Measurements from ENCODE around the gene ARHGAP9. TPM values are rescaled to one million over a fixed set of nuclear protein-coding genes. Genes with fewer than 3 reads are reported as not detected.

The ARHGAP9 gene
- total and polyA plus RNA-seq, 2 of the 8 experiments (the other 6 are each of a cell fraction or from before 2014, with no cell fraction given), result 3.2 to 6.0 TPM

- TF ChIP-seq SIN3A (conservative IDR thresholded peaks at IDR 0.05 in 1 of 2, IDR thresholded peaks at IDR 0.05 in 1 of 2; ENCODE audit: low read depth in 1 of 2, low read length in 2 of 2) (peak in 1 of 2 experiments; percentile 24; a peak in 1 of 4 replicates), CBX5 (IDR thresholded peaks at IDR 0.05; ENCODE audit: low read depth, low read length) (no peak), SUZ12 (IDR thresholded peaks at IDR 0.05; ENCODE audit: low read length) (peak; percentile 7; the same call in 1 of the 2 replicates), TAF1 (IDR thresholded peaks at IDR 0.05; ENCODE audit: low read depth, low read length) (no peak), EP300 (IDR thresholded peaks at IDR 0.05; ENCODE audit: borderline replicate concordance in 1 of 2, low read depth in 2 of 2, low read length in 2 of 2) (no peak)
- TF ChIP-seq, protein P1, sequence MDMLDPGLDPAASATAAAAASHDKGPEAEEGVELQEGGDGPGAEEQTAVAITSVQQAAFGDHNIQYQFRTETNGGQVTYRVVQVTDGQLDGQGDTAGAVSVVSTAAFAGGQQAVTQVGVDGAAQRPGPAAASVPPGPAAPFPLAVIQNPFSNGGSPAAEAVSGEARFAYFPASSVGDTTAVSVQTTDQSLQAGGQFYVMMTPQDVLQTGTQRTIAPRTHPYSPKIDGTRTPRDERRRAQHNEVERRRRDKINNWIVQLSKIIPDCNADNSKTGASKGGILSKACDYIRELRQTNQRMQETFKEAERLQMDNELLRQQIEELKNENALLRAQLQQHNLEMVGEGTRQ (IDR thresholded peaks at IDR 0.05; ENCODE audit: low read length), result no peak
- TF ChIP-seq, protein P2, sequence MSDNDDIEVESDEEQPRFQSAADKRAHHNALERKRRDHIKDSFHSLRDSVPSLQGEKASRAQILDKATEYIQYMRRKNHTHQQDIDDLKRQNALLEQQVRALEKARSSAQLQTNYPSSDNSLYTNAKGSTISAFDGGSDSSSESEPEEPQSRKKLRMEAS (IDR thresholded peaks at IDR 0.05), result no peak; the same call in 1 of the 2 replicates
Measured at GRCh38 chr12:57476162-57476992, 3.3 kb downstream of the ARHGAP9 start (continued).

All from H1 (cell line).